Ovary (tissue), 3 donors: ENCODE results near the gene FGF12.

ENCODE experiments used
- CTCF ChIP-seq, 3 donors: fragments of 450-650 bp in 2 of 3; fragments of 200-600 bp in 1 of 3; IDR thresholded peaks; one replicate each; pipeline versions ENCODE4 v1.5.1 to v1.8.0; 2016 to 2022; ENCODE audit warnings: antibody characterized with exemption in 3 of 3, mild to moderate bottlenecking in 1 of 3
- EP300 ChIP-seq: sonication (generic); formaldehyde crosslinking; IDR thresholded peaks from one replicate; pipeline ENCODE4 v1.6.1; 2017; ENCODE audit warnings: antibody characterized with exemption
- donor health status: DM: no; HTN: no; CAD: no.

- TF ChIP-seq CTCF (IDR thresholded peaks at IDR 0.05) (no peak), EP300 (no peak)
Measured at GRCh38 chr3:192445770-192446644, 281.3 kb downstream of the FGF12 start.
